HG03060 (cell line): ENCODE measurements around the gene MYCBPAP.
A peak's percentile ranks its signal among the peaks of the same experiment; 100 is the strongest.
"Not testable (repeated sequence)": the region's sequence is repeated elsewhere in the genome, so short reads cannot be mapped to it uniquely, and the experiment has no call there.

Source experiments
- ATAC-seq: cut with Tn5 transposase; IDR thresholded peaks from one replicate; pipeline ENCODE4 v1.9.1; 2021; ENCODE audit warnings: low read depth, moderate number of reproducible peaks; ENCODE audit not compliant: unreplicated experiment

MYCBPAP gene

DNA sequence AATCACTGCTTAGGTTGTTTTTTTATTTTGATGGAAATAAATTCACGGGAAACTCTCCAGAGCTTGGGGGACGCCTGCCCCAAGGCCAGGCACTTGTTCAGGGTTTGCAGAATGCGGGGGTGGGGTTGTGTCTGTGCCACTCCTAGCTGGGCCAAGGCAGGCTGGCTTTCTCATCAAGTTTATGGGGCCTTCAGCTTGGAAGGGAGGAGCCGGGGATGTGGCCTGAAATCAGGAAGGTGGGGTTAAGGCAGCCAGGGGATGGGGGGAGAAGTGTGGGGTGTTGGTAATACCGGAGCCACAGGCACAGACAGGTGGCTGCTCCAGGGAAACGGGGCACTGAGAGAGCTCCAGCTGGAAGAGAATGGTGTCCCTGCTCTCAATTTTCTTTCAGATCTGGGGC is 37.8 kb upstream of the MYCBPAP start:
- no peak for ATAC-seq

GRCh38 chr17:50471009-50471905 is 37.0 kb upstream of the MYCBPAP start:
- ATAC-seq: no peak

GRCh38 chr17:50472286-50472685 is 36.0 kb upstream of the MYCBPAP start:
- no peak for ATAC-seq

- not testable (repeated sequence) for ATAC-seq
Observed at GRCh38 chr17:50472761-50473161, 35.5 kb upstream of the MYCBPAP start.

DNA sequence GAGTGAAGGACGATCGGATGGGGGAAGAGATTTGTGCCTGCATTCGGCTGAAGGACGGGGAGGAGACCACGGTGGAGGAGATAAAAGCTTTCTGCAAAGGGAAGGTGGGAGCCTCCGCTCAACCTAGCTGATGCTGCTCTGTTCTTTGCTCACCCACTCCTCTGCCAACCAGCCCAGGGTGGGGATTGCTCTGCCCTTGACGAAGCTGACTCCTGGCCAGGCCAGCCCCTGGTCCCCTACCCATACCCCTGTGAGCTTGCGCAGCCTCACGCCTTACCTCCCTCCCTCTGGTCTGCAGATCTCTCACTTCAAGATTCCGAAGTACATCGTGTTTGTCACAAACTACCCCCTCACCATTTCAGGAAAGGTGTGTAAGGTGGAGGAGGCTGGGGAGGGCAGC is 34.3 kb upstream of the MYCBPAP start:
- no peak for ATAC-seq

DNA sequence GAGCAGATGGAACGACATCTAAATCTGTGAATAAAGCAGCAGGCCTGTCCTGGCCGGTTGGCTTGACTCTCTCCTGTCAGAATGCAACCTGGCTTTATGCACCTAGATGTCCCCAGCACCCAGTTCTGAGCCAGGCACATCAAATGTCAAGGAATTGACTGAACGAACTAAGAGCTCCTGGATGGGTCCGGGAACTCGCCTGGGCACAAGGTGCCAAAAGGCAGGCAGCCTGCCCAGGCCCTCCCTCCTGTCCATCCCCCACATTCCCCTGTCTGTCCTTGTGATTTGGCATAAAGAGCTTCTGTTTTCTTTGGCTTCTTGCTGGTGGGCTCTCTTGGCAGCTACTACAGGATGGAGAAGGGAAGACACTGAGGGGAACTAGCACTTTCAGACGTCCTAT is 33.7 kb upstream of the MYCBPAP start:
- no peak for ATAC-seq

GRCh38 chr17:50475362-50475761 is 32.9 kb upstream of the MYCBPAP start:
- ATAC-seq: no peak

DNA sequence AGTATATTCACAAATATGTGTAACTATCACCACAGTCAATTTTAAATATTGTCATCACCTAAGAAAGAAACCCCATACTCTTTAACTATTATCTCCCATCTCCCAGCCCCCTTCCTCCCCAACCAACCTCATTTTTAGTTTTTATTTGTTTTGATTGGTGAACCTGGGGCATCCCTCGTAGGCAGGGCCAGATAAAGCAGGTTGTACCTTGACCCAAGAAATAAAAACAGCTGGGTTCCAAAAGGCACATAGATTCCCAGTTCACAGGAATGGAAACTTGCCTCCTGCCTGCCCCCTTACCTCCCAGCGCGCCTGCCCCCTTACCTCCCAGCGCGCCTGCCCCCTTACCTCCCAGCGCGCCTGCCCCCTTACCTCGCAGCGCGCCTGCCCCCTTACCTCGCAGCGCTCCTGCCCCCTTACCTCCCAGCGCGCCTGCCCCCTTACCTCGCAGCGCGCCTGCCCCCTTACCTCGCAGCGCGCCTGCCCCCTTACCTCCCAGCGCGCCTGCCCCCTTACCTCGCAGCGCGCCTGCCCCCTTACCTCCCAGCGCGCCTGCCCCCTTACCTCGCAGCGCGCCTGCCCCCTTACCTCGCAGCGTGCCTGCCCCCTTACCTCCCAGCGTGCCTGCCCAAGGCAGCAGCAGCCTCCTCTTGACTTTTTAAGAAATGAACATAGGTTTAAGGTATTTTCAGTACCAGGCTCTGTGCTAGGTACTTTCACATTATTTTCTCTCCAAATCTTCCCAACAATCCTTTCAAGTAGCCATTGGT is 32.3 kb upstream of the MYCBPAP start:
- not testable (repeated sequence) for ATAC-seq

GRCh38 chr17:50476545-50477315 is 31.5 kb upstream of the MYCBPAP start:
- ATAC-seq: no peak

DNA sequence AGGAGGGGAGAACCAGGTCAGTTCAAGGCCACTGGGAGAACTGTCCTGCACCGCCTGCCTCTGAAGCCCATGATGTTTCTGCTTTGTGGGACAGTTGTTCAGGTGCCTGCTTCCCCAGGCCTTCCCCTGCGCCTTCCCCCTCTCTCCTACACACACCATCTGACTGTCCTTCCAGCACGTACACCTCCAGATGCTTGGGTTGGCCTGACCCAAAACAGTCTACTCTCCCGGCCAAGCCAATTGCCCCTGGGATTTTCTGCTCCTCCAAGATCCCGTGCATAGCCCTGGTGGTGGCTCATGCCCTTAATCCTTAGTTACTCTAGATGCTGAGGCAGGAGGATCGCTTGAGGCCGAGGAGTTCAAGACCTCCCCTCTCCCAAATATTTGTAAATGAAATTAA is 30.3 kb upstream of the MYCBPAP start:
- ATAC-seq: no peak

DNA sequence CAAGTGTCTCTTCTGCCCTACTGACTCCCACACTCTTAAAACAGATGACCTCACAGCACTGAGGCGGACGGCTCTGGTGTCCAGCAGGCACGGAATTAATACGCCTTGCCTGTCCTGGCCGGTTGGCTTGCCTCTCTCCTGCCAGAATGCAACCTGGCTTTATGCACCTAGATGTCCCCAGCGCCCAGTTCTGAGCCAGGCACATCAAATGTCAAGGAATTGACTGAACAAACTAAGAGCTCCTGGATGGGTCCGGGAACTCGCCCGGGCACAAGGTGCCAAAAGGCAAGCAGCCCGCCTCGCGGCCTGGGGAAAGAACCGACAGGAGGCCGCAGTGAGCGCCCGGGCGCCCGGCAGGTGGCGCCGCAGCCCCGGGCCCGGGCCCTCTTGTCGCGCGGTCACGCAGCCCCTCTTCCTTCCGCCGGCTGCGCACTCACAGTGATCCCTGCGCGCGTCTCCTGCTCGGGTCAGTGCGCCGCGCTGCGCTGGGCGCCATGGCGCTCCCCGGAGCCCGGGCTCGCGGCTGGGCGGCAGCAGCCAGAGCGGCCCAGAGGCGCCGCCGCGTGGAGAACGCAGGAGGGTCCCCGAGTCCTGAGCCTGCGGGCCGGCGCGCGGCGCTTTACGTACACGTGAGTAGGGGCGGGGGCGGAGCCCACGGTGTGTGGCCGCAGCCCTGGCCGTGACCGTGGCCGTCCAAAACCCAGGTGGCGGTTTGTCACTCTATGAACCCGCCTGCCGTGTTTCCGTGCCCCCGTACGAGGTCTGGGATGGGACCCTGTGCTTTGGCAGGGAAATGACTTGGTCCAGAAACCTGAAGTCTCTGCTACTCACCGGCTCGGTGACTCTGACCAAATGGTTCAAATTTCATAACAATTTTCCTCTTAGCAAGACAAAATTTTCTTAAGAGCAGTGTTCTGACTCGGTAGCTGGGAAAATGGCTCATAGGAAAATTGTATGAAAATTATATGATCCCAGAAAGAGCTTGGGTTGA is 29.6 kb upstream of the MYCBPAP start, which contains the start of gene RSAD1:
RSAD1 (plus strand) TSS at position 470 of the 991 bp plus-strand sequence; CDS start at position 495, 25 bp downstream.
- peak; percentile 59 for ATAC-seq

DNA sequence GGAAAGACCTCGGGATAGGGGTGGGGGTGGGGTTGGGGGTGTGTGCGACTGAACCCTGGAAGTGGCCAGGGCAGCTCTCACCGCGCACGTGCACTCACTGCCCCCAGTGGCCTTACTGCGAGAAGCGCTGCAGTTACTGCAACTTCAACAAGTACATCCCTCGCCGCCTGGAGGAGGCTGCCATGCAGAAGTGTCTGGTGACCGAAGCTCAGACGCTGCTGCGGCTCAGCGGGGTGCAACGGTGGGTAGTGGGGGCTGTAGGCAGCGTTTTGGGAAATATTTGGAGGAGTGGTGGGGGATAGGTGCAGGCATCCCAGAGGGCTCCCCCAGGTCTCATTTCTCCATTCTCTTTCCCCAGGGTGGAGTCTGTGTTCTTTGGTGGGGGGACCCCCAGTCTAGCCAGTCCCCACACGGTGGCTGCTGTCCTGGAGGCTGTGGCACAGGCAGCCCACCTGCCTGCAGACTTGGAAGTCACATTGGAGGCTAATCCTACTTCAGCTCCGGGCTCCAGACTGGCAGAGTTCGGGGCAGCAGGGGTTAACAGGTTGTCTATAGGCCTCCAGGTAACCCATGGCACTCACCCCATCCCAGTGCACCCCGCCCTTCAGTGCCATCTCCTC is 28.6 kb upstream of the MYCBPAP start:
- no peak for ATAC-seq

- ATAC-seq: no peak
Observed at GRCh38 chr17:50480142-50480764, 28.0 kb upstream of the MYCBPAP start.

DNA sequence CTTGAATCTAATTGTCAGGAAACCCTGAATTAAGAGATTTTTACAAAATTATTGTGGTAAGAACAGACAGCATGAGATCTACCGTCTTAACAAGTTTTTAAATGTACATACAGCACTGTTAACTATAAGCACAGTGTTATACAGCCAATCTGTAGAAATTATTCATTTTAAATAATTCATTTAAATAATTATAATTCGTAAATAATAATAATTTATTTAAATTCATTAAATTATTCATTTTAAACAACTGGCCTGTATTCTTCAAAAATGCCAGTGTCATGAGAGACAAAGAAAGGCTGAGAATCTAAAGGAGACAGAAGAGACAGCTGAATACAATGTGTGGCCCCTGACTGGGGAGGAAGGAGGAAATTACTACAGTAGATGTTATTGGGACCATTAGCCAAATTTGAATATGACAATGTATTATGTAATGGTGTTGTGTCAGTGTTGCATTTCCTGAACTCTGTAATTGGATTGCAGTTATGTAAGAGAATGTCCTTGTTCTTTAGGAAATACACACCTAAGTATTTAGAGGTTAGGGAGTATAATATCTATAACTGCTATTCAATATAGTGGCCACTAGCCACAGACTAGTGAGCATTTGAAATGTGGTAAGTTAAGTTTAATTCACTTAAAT is 27.3 kb upstream of the MYCBPAP start:
- ATAC-seq: no peak

GRCh38 chr17:50481648-50482047 is 26.6 kb upstream of the MYCBPAP start:
- no peak for ATAC-seq

GRCh38 chr17:50482110-50482509 is 26.1 kb upstream of the MYCBPAP start:
- no peak for ATAC-seq

DNA sequence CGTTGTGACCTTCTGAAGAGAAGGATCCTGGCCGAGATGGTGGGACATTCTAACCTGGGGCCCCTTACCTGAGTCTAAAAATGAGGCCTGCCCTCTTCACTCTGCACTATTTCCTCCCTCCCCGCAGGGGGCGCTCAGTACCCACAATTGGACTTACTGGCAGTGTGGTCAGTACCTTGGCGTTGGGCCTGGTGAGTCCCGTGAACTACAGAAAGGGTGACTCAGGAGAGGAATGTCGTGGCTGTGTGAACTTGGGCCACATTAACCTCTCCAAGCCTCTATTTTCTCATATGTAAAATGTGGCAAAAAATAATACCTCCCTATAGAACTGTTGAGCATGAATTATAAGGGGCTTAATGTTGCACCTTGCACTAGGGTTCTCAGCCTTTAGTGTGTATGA is 25.7 kb upstream of the MYCBPAP start:
- no peak for ATAC-seq

- ATAC-seq: no peak
Observed at GRCh38 chr17:50483266-50483665, 25.0 kb upstream of the MYCBPAP start.
